HL-60 (cell line): ENCODE data around the gene NDUFA5.

Experiments
- DNase-seq, 2 experiments: peaks; one replicate each; pipeline ENCODE4 v3.0.0-alpha.2; 2010 to 2020; ENCODE audit warnings: low read depth in 1 of 2, low spot score in 1 of 2
- H3K27ac ChIP-seq: fragments of 250-450 bp; sonication (Bioruptor Pico); replicated peaks from 2 replicates; pipeline ENCODE4 v1.5.1; 2020; ENCODE audit warnings: mild to moderate bottlenecking, moderate library complexity
- H3K27me3 ChIP-seq: fragments of 250-450 bp; sonication (Bioruptor Pico); 2 replicates; pipeline ENCODE4 v1.5.1; 2021; ENCODE audit warnings: mild to moderate bottlenecking, moderate library complexity; ENCODE audit not compliant: insufficient read depth, poor library complexity, severe bottlenecking
- H3K4me3 ChIP-seq: replicated peaks from 2 replicates; pipeline ENCODE4 v1.5.1; 2011; ENCODE audit warnings: mild to moderate bottlenecking, control low read depth, low read length; ENCODE audit not compliant: insufficient read depth
- GABPA ChIP-seq: IDR thresholded peaks from 2 replicates; pipeline ENCODE4 v1.6.1; 2012; ENCODE audit warnings: low read depth
- POLR2AphosphoS5 ChIP-seq: IDR thresholded peaks from 2 replicates; pipeline ENCODE4 v1.6.1; 2012; ENCODE audit warnings: low read depth
- REST ChIP-seq: IDR thresholded peaks from 2 replicates; pipeline ENCODE4 v1.6.1; 2012; ENCODE audit warnings: low read depth; ENCODE audit not compliant: insufficient replicate concordance
- SPI1 ChIP-seq: IDR thresholded peaks from 2 replicates; pipeline ENCODE4 v1.6.1; 2012; ENCODE audit warnings: low read depth, mild to moderate bottlenecking, borderline replicate concordance
- long read RNA-seq: library from polyadenylated mRNA; unstranded; transcript quantifications from one replicate; pipeline ENCODE4 v2.0.0, GENCODE V29; 2020
- TF ChIP-seq, protein P1 (sequence below): IDR thresholded peaks from one replicate; pipeline ENCODE4 v1.5.1; 2011; ENCODE audit warnings: low read length, control low read depth, inconsistent platforms; ENCODE audit not compliant: insufficient read depth

The NDUFA5 gene
- long read RNA-seq, transcript NDUFA5-205 (6 exons, 687 nt) = minor isoform, 5 of 403 reads
- long read RNA-seq, transcript NDUFA5-202 (4 exons, 1,360 nt) = minor isoform, 19 of 403 reads
- long read RNA-seq, transcript NDUFA5-201 (5 exons, 1,901 nt) = major isoform, 362 of 403 reads
- long read RNA-seq, partial matches to known transcripts = 3 of 403 reads
- long read RNA-seq, other reads (novel, unspliced or antisense) = 8 of 403 reads

DNA sequence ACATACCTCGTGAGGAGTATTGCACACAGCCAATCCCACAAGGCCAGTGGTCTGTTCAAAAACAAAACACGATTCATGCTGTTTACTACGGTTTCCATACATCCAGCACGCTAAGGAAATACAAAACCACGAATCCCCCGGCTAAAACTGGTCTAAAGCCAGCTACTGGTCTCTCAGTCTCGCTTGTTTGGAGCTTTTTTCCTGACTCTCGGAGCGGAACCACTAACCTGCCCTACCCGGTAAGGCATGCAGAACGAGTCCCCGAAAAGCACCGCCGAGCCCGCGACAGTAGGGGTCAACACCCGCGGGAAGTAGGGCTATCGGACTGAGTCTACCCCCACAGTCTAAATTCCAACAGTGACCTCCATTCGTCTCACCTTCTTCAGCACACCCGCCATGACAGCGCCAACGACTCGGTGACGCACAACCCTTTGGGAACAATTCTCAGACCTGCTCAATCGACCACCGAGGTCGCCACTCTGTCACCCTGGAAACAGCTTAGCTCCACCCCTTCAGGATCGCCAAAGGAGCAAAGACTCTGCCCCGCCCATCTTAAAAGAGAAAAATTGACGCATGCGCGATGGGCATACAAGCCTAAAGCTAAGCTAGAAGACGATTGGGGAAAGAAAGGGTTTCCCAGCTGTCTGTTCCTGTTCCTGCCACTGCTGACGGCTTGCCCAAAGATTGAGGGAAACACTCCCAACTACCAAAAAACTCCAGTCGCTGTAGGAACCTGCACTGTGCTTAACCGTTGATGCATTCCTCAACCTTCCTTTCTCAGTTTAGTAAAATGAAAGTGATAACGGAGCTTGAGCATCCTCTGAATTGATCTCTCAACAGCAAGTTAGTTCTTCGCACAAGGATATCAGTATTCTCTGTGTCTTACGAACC lies at the start of gene NDUFA5:
TSS of gene NDUFA5 (minus strand) at position 421 of the 891 bp plus-strand sequence. CDS start at position 398, 23 bp downstream.
- TF ChIP-seq GABPA = no peak
- TF ChIP-seq POLR2AphosphoS5 = peak; percentile 81
- peak within 1 kb of the TSS; percentile 83 for H3K4me3 ChIP-seq
- H3K27ac ChIP-seq = peak within 1 kb of the TSS; percentile 97
- H3K27me3 ChIP-seq = no peaks in the 10 kb centered on the region
- DNase-seq = peak; percentile 93 to 99

- TF ChIP-seq SPI1 (no peak), GABPA (no peak), REST (no peak), POLR2AphosphoS5 (no peak)
- TF ChIP-seq, protein P1, sequence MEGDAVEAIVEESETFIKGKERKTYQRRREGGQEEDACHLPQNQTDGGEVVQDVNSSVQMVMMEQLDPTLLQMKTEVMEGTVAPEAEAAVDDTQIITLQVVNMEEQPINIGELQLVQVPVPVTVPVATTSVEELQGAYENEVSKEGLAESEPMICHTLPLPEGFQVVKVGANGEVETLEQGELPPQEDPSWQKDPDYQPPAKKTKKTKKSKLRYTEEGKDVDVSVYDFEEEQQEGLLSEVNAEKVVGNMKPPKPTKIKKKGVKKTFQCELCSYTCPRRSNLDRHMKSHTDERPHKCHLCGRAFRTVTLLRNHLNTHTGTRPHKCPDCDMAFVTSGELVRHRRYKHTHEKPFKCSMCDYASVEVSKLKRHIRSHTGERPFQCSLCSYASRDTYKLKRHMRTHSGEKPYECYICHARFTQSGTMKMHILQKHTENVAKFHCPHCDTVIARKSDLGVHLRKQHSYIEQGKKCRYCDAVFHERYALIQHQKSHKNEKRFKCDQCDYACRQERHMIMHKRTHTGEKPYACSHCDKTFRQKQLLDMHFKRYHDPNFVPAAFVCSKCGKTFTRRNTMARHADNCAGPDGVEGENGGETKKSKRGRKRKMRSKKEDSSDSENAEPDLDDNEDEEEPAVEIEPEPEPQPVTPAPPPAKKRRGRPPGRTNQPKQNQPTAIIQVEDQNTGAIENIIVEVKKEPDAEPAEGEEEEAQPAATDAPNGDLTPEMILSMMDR = no peak
- H3K4me3 ChIP-seq = no peak overlapping the region
- no peak for DNase-seq
- no peak overlapping the region for H3K27ac ChIP-seq
- H3K27me3 ChIP-seq = no peaks in the 10 kb centered on the region
Measured at GRCh38 chr7:123604739-123605138, 47.1 kb upstream of the NDUFA5 start.

GRCh38 chr7:123602648-123603047 lies 45.0 kb upstream of the NDUFA5 start:
- TF ChIP-seq POLR2AphosphoS5 (no peak), SPI1 (no peak), GABPA (no peak), REST (no peak)
- TF ChIP-seq, protein P1 = no peak
- H3K27me3 ChIP-seq = no peaks in the 10 kb centered on the region
- H3K4me3 ChIP-seq = no peak overlapping the region
- no peak for DNase-seq
- H3K27ac ChIP-seq = no peak overlapping the region

DNA sequence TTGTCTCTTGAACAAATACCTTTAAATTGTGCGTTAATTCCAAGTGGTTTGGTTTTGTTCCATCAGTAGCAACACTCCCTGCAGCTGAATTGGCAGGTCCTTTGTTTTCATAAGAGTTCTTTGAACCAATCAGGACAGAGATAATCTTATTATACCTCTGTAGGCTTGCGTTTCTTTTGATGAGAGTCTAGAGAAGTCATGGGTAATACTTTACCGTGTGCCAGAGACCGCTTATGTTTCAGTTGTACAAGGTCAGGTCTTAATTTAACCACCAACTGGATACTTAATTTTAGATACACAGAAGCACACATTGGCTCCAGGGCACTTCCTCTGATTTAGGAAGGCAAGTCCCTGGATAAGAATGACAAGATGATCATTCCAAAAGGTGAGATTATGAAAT lies 43.9 kb upstream of the NDUFA5 start, which contains the start of gene ASB15:
TSS of gene ASB15 (plus strand) at position 292 of the 400 bp plus-strand sequence. CDS start 12,682 bp downstream, outside the sequence.
- TF ChIP-seq, protein P1 = no peak
- TF ChIP-seq GABPA (no peak), POLR2AphosphoS5 (no peak), SPI1 (no peak), REST (no peak)
- no peak for DNase-seq
- Histone ChIP-seq H3K27me3 (no peaks in the 10 kb centered on the region), H3K4me3 (no peak within 1 kb of the TSS), H3K27ac (no peak within 1 kb of the TSS)
